ENCODE results near the gene VMO1. TPM values are rescaled to one million over a fixed set of nuclear protein-coding genes. Genes with fewer than 3 reads are reported as not detected.

Gene VMO1
- total RNA-seq, 4 donors from 2014 or later, result 1.8 to 4.0 TPM; not detected in 2

GRCh38 chr17:4772235-4772613 lies 13.9 kb downstream of the VMO1 start:
- no peak overlapping the region for H3K4me3 ChIP-seq (replicated peaks in 1 of 3)
- H3K4me1 ChIP-seq, result no peaks in the 10 kb centered on the region
- intact Hi-C loops (cut with DNase I), result no loop called here
- no peaks in the 10 kb centered on the region for H3K9me3 ChIP-seq
- no peaks in the 10 kb centered on the region for H3K27me3 ChIP-seq
- H3K36me3 ChIP-seq, result no peaks in the 10 kb centered on the region
- DNase-seq, result no peak
- no peak overlapping the region for H3K27ac ChIP-seq
- 67 to 76% methylated on average over 10 of the region's 10 CpGs for WGBS, 2 donors
- TF ChIP-seq POLR2A (IDR thresholded peaks at IDR 0.05) (no peak), CTCF (IDR thresholded peaks at IDR 0.05) (no peak)

- H3K27ac ChIP-seq, result no peak within 1 kb of the TSS
- no peak within 1 kb of the TSS for H3K4me3 ChIP-seq (replicated peaks in 1 of 3)
- no peaks in the 10 kb centered on the region for H3K36me3 ChIP-seq
- DNase-seq, result no peak
- H3K9me3 ChIP-seq, result no peaks in the 10 kb centered on the region
- no peaks in the 10 kb centered on the region for H3K27me3 ChIP-seq
- no peak for TF ChIP-seq POLR2A (IDR thresholded peaks at IDR 0.05)
- no peak for TF ChIP-seq CTCF (IDR thresholded peaks at IDR 0.05)
- 66 to 77% methylated on average over 12 to 13 of the region's 13 CpGs for WGBS, 2 donors
- H3K4me1 ChIP-seq, result no peaks in the 10 kb centered on the region
- intact Hi-C loops (cut with DNase I), result no loop called here
Observed at GRCh38 chr17:4771519-4772234, 14.5 kb downstream of the VMO1 start, which contains the start of gene TM4SF5. Gene TM4SF5 (plus strand): TSS chr17:4771886. CDS start chr17:4771923, 37 bp downstream.

GRCh38 chr17:4769628-4770027 lies 16.5 kb downstream of the VMO1 start:
- TF ChIP-seq POLR2A (IDR thresholded peaks at IDR 0.05) (no peak), CTCF (IDR thresholded peaks at IDR 0.05) (no peak)
- Histone ChIP-seq H3K9me3 (no peaks in the 10 kb centered on the region), H3K36me3 (no peaks in the 10 kb centered on the region), H3K27ac (no peak overlapping the region), H3K27me3 (no peaks in the 10 kb centered on the region), H3K4me1 (no peaks in the 10 kb centered on the region), H3K4me3 (replicated peaks in 1 of 3) (no peak overlapping the region)
- DNase-seq, result no peak
- 83 to 87% methylated on average over 2 of the region's 2 CpGs for WGBS, 2 donors
- intact Hi-C loops (cut with DNase I), result no loop called here

GRCh38 chr17:4768298-4768697 lies 17.9 kb downstream of the VMO1 start:
- no peak for TF ChIP-seq CTCF (IDR thresholded peaks at IDR 0.05)
- Histone ChIP-seq H3K27ac (no peak overlapping the region), H3K4me3 (replicated peaks in 1 of 3) (no peak overlapping the region), H3K27me3 (no peaks in the 10 kb centered on the region), H3K36me3 (no peaks in the 10 kb centered on the region), H3K4me1 (no peaks in the 10 kb centered on the region), H3K9me3 (no peaks in the 10 kb centered on the region)
- DNase-seq, result no peak
- 71 to 91% methylated on average over 6 of the region's 6 CpGs for WGBS, 2 donors
- intact Hi-C loops (cut with DNase I), result no loop called here

- H3K27me3 ChIP-seq, result no peaks in the 10 kb centered on the region
- intact Hi-C loops (cut with DNase I), result no loop called here
- H3K9me3 ChIP-seq, result no peaks in the 10 kb centered on the region
- no peaks in the 10 kb centered on the region for H3K4me1 ChIP-seq
- H3K36me3 ChIP-seq, result no peaks in the 10 kb centered on the region
- no peak overlapping the region for H3K4me3 ChIP-seq (replicated peaks in 1 of 3)
- 74 to 84% methylated on average over 9 of the region's 9 CpGs for WGBS, 2 donors
- no peak overlapping the region for H3K27ac ChIP-seq
- TF ChIP-seq POLR2A (IDR thresholded peaks at IDR 0.05) (no peak), CTCF (IDR thresholded peaks at IDR 0.05) (no peak)
- DNase-seq, result no peak
Observed at GRCh38 chr17:4766723-4767122, 19.4 kb downstream of the VMO1 start.
